Measurements from ENCODE around the gene BTD. TPM values are rescaled to one million over a fixed set of nuclear protein-coding genes. Genes with fewer than 3 reads are reported as not detected.

The BTD gene
- total and polyA plus RNA-seq, 10 of the 15 experiments (the other 5 are each of a cell fraction or from before 2014, with no cell fraction given), result 3.4 to 10.3 (median 5.0) TPM

GRCh38 chr3:15601399-15602145 is at the start of gene BTD, which contains the start of gene HACL1 (continued):
- TF ChIP-seq, protein P1, sequence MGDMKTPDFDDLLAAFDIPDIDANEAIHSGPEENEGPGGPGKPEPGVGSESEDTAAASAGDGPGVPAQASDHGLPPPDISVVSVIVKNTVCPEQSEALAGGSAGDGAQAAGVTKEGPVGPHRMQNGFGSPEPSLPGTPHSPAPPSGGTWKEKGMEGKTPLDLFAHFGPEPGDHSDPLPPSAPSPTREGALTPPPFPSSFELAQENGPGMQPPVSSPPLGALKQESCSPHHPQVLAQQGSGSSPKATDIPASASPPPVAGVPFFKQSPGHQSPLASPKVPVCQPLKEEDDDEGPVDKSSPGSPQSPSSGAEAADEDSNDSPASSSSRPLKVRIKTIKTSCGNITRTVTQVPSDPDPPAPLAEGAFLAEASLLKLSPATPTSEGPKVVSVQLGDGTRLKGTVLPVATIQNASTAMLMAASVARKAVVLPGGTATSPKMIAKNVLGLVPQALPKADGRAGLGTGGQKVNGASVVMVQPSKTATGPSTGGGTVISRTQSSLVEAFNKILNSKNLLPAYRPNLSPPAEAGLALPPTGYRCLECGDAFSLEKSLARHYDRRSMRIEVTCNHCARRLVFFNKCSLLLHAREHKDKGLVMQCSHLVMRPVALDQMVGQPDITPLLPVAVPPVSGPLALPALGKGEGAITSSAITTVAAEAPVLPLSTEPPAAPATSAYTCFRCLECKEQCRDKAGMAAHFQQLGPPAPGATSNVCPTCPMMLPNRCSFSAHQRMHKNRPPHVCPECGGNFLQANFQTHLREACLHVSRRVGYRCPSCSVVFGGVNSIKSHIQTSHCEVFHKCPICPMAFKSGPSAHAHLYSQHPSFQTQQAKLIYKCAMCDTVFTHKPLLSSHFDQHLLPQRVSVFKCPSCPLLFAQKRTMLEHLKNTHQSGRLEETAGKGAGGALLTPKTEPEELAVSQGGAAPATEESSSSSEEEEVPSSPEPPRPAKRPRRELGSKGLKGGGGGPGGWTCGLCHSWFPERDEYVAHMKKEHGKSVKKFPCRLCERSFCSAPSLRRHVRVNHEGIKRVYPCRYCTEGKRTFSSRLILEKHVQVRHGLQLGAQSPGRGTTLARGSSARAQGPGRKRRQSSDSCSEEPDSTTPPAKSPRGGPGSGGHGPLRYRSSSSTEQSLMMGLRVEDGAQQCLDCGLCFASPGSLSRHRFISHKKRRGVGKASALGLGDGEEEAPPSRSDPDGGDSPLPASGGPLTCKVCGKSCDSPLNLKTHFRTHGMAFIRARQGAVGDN (IDR thresholded peaks at IDR 0.05), result peak; percentile 93
- TF ChIP-seq REST (IDR thresholded peaks at IDR 0.05; ENCODE audit: low read depth, low read length), result no peak
- peak; percentile 70 for TF ChIP-seq ATF7 (IDR thresholded peaks at IDR 0.05; ENCODE audit: low read depth)
- peak; percentile 83 for TF ChIP-seq CREB1 (IDR thresholded peaks at IDR 0.05; ENCODE audit: low read depth)
- no peak for TF ChIP-seq IRF5 (IDR thresholded peaks at IDR 0.05; ENCODE audit: borderline replicate concordance)
- peak; percentile 74 for TF ChIP-seq FOS (IDR thresholded peaks at IDR 0.05; ENCODE audit: borderline replicate concordance, extremely low read depth, insufficient read length)
- peak; percentile 94; the same call in 1 of the 2 replicates for TF ChIP-seq PML (IDR thresholded peaks at IDR 0.05; ENCODE audit: low read length)
- TF ChIP-seq JUNB (IDR thresholded peaks at IDR 0.05), result no peak
- 0 out of 2 replicates have a peak, but pooled peaks have one; percentile 40 for TF ChIP-seq GATAD2B (conservative IDR thresholded peaks at IDR 0.05; ENCODE audit: low read depth)
- peak; percentile 90 for TF ChIP-seq RUNX3 (IDR thresholded peaks at IDR 0.05; ENCODE audit: low read length)
- TF ChIP-seq YY1 (IDR thresholded peaks at IDR 0.05; ENCODE audit: low read depth, low read length), result peak; percentile 79; the same call in 1 of the 2 replicates
- TF ChIP-seq MYB (IDR thresholded peaks at IDR 0.05; ENCODE audit: borderline replicate concordance, low read depth, low read length), result no peak
- TF ChIP-seq, protein P2, sequence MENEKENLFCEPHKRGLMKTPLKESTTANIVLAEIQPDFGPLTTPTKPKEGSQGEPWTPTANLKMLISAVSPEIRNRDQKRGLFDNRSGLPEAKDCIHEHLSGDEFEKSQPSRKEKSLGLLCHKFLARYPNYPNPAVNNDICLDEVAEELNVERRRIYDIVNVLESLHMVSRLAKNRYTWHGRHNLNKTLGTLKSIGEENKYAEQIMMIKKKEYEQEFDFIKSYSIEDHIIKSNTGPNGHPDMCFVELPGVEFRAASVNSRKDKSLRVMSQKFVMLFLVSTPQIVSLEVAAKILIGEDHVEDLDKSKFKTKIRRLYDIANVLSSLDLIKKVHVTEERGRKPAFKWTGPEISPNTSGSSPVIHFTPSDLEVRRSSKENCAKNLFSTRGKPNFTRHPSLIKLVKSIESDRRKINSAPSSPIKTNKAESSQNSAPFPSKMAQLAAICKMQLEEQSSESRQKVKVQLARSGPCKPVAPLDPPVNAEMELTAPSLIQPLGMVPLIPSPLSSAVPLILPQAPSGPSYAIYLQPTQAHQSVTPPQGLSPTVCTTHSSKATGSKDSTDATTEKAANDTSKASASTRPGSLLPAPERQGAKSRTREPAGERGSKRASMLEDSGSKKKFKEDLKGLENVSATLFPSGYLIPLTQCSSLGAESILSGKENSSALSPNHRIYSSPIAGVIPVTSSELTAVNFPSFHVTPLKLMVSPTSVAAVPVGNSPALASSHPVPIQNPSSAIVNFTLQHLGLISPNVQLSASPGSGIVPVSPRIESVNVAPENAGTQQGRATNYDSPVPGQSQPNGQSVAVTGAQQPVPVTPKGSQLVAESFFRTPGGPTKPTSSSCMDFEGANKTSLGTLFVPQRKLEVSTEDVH (IDR thresholded peaks at IDR 0.05; ENCODE audit: low read depth, partially characterized antibody), result peak; percentile 81
- TF ChIP-seq E2F4 (IDR thresholded peaks at IDR 0.05; ENCODE audit: low read depth, low read length), result peak; percentile 77
- peak; percentile 28 for TF ChIP-seq IKZF1 (conservative IDR thresholded peaks at IDR 0.05)
- peak; percentile 72 for TF ChIP-seq NBN (IDR thresholded peaks at IDR 0.05)
- peak; percentile 96 for TF ChIP-seq SP1 (IDR thresholded peaks at IDR 0.05; ENCODE audit: low read depth, low read length)
